Measurements from ENCODE around the gene AGPAT4.

DNA sequence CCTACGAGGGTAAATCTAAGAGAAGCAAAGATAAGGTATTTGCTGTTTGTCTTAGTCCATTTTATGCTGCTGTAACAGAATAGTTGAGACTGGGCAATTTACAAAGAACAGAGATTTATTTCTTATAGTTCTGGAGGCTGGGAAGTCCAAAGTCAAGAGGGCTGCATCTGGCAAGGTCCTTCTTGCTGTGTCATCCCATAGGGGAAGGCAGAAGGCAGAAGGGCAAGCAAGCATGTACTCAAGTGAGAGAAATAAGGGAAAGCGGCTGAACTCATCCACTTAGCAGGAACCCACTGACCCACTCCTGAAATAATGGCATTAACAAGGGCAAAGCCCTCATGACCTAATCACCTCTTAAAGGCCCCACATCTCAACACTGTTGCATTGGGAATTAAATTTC lies 102.7 kb downstream of the AGPAT4 start:
- TF ChIP-seq CTCF (IDR thresholded peaks at IDR 0.05) (no peak), POLR2A (IDR thresholded peaks at IDR 0.05) (no peak)
